Measurements from ENCODE around the gene C4orf54. TPM values are rescaled to one million over a fixed set of nuclear protein-coding genes. Genes with fewer than 3 reads are reported as not detected.

C4orf54 gene
- total and polyA plus RNA-seq, 2 of the 4 experiments (the other 2 are of a cell fraction), result not detected

Other genes with a start within 250 kb of the C4orf54 start
- gene ADH7, start 222.5 kb downstream of the C4orf54 start, total RNA-seq (2012; rRNA removed), result not detected in 2 replicates
- gene ADH7, start 222.5 kb downstream of the C4orf54 start, polyA plus RNA-seq (2012; rRNA removed), result not detected in 2 replicates
- gene C4orf17, start 146.8 kb downstream of the C4orf54 start, total RNA-seq (2012; rRNA removed), result not detected in 2 replicates
- not detected in 2 replicates for gene C4orf17, start 146.8 kb downstream of the C4orf54 start, polyA plus RNA-seq (2012; rRNA removed)
- gene TRMT10A, start 93.8 kb downstream of the C4orf54 start, total RNA-seq (2012; rRNA removed), result 4.3 and 8.9 TPM in 2 replicates
- gene TRMT10A, start 93.8 kb downstream of the C4orf54 start, polyA plus RNA-seq (2012; rRNA removed), result 2.0 and 3.8 TPM in 2 replicates
- under 0.01 TPM in 2 replicates for gene MTTP, start 83.0 kb downstream of the C4orf54 start, total RNA-seq (2012; rRNA removed)
- gene MTTP, start 83.0 kb downstream of the C4orf54 start, polyA plus RNA-seq (2012; rRNA removed), result 0.03 TPM in 1 of 2 replicates, not detected in the other
- not detected in 2 replicates for gene DAPP1, start 159.0 kb upstream of the C4orf54 start, total RNA-seq (2012; rRNA removed)
- gene DAPP1, start 159.0 kb upstream of the C4orf54 start, polyA plus RNA-seq (2012; rRNA removed), result not detected in 2 replicates
- gene LAMTOR3, start 236.6 kb upstream of the C4orf54 start, total RNA-seq (2012; rRNA removed), result 35.7 and 56.1 TPM in 2 replicates
- 22.0 and 28.6 TPM in 2 replicates for gene LAMTOR3, start 236.6 kb upstream of the C4orf54 start, polyA plus RNA-seq (2012; rRNA removed)

Data from IMR-90 (cell line).